NCI-H187 treated with DMSO at 0.1 percent for 48 hours (cell line): Measurements from ENCODE around the gene PRKCSH.
"Not testable (repeated sequence)": the region's sequence is repeated elsewhere in the genome, so short reads cannot be mapped to it uniquely, and the experiment has no call there.

Source experiments
- DNase-seq: peaks from one replicate; lab custom pipeline; 2025; lab: John Stamatoyannopoulos, UW

Gene PRKCSH

DNA sequence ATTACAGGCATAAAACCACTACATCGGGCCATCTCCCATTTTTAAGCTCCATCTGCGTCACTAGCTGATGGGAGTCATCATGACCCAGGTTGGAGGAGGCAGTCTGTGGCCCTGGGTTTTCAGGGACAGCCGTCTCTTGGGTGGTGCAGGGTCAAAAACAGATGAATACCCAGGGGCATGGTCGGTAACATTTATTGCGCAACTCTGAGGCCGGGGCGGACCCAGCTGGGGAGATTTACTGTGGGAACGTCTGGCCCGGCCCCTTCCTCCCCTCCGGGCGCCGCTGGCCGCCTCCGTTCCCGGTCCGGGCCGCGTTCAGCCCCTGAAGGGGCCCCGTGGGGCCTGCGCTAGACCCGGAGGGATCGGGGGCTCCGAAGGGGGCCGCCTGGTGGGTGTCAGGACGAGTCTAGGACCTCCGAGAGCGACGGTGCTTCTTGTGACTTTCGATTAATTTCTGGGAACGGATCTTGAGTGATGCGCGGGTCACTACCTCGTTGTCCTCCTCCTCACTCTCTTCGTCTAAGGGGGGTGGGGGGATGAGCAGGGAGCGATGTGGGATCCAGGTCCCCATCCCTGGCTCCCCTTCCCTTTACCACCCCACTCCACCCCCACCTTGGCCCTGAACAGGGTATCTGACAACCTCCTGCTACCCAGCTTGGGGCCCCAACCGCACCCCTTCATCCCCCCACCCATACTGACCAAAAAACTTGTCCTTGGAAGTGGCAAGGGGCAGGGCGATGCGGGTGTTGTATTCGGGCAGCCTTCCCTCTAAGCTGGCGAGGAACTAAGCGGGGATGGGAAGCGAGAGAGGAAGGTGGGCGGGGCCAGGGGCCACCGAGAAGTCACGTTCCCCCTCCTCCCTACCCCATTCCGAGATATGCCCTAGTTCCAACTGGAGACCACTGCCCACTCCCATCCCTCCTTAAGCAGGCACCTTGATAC, 14.7 kb upstream of the PRKCSH start:
- DNase-seq, result no peak

DNA sequence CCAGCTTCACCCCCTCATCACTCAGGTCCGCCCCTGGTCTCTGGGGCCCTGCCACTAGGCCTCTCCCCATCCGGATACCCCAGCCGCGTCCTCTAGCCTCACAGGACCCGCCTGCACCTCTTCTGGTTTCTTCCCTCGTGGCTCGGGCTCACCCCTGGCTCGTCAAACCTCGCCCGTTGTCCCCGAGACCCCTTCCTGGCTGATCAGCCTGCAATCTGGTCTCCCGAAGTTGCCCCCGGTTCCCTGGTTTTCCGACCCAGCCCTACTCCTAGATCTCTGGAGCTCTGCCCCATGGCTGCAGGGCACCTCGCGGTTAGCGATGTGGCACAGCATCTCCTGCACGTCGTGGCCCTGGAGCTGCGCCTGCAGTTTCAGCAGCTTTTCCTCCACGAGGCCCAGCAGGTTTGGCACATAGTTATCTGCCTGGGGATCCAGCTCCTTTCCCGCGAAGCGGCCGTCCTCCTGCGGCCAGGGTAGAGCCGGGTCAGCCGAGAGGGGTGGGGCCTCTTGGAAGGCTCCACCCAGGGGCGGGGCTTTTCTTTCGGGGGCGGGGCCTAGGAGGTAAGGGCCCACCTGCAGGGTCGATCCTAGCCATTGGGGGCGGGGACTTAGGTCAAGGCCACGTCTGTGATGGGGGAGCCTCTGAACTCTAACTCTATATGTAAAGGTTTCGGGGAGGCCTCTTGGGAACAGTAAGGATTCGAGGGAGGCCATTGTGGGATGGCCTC, 13.9 kb upstream of the PRKCSH start:
- no peak for DNase-seq

DNA sequence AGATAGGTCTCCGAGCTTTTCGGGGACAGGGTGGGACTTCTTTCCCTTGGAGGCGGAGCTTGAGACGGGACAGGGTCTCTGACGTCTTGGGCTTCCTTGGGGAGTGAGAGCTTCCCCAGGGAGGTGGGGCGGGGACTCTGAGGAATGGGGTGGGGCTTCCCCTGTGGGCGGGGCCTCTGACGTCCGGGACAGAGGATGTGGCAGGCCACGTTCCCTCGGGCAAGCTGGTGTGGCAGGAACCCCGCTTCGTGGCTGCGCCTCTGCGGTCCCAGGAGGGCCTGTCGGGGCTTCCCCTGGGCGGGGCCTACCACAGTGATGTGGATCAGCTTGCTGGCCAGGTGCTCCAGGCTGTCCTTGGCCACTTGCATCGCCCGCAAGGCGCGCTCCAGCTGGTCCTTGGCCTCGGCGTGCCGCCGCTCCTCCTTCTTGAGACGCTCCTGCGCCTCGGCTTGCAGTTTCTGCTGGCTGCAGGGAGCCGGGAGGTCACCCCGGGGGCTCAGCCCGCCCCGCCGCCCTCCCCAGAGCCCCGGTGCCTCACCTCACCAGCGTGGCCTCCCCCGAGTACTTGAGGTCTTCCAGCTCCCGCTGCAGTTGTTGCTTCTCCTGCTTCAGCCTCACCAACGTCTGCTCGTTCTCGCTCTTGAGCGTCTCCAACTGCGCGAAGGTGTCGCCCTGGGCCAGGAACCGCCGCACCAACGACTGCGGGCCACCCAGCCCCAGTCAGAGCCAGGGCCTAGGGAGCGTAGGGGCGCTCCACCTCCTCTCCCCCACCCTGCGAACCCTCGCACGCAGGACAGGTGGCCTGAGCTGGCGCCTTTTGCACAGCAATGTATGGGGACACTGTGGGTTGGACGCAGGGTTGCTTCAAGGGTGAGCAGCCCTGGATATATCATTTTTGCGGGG, 13.0 kb upstream of the PRKCSH start:
- no peak for DNase-seq

DNA sequence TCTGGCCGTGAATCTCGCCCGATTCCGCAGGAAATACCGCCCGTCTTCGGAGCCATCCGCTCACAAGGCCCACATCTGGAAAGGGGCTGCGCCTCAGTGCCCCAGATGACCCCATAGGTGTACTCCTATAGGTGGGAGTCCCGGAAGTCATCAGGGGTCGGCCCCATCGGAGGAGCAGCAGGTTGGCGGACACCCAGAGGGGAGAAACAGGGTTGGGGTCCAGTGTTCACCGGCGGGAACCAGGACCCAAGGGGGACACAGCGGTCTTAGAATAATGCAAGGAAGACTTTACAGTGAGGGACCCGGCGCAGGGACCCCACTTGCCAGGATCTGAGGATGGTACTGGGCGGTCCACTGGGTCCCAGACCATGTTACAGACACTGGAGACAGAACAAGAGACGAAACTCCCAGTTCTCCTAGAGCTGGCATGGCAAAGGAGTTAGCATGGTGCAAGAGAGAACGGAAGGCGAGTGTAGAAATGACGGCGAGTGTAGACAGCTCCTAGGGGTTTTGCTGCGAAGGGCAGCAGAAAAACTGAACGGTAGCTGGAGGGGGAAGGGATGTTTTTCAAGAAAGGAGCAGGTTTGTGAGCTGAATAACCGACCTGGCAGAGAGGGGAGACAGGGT, 12.2 kb upstream of the PRKCSH start:
- no peak for DNase-seq

DNA sequence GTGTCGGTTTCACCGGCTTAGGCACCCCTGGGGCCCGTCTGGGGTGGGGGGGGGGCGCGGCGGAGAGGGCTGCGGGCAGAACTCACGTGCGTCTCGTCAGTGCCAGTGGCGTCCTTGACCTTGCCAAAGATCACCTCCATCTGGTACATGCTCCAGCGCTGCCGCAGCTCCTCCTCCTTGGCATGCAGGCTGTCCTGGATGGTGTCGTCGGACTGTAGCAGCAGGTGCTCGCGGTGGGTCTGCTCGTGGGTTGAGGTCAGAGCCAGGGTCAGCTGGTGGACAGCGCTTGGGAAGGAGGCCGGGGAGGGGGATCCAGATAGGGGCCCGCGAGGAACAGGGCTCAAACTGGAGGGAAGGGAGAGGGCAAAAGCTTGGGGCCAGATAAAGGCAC, 11.6 kb upstream of the PRKCSH start:
- DNase-seq, result no peak

DNA sequence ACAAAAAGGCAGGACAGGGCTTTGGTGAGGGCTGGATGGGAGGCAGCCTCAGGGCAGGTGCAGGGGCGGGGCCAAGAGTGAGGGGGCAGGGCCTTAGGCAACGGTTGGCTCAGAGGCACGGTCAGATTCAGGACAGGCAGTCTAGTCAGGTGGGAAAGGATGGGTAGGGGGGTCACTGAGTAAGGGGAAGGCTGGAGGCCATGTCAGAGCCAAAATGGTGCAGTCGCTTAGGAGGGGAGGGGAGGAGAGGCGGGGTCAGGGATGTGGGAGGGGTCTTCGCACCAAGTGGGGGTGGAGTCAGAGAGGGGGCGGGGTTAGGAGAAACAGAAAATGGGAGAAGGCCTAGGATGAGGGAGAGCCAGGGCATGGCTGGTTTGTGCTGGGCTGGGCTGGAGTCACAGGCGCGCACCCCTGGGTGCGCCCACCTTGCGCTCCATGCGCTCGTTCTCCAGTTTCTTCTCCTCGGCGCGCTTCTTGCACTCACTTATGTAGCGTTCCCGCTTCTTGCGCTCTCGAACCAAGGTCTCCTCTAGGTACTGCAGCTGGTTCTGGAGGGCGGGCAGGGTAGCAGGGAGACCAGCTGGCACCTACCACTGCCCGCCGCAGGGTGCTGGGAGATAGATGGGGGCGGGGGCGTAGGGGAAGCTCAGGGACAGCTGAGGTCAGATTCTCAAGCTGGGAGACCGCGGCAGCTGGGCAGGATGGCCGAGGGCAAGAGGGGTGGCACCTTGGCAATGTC, 9.5 kb upstream of the PRKCSH start:
- no peak for DNase-seq

DNA sequence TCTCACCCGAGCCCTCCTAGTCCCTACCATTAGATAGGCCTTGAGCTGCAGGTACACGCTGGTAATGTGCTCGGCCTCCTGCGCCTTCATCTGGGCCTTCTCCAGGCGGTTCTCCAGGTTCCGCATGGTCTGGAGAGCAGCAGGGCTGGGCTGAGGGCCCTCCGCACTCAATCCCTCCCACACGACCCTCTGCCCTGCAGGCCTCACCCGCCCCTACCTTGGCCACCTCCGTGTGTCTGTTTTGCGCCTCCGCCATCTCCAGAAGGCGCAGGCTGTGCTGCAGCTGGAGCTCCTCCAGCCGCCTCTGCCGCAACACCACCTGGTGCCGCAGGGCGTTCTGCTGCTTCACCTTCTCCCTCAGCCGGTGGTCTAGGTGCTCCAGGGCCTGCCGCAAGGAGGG, 8.8 kb upstream of the PRKCSH start:
- DNase-seq, result no peak

DNA sequence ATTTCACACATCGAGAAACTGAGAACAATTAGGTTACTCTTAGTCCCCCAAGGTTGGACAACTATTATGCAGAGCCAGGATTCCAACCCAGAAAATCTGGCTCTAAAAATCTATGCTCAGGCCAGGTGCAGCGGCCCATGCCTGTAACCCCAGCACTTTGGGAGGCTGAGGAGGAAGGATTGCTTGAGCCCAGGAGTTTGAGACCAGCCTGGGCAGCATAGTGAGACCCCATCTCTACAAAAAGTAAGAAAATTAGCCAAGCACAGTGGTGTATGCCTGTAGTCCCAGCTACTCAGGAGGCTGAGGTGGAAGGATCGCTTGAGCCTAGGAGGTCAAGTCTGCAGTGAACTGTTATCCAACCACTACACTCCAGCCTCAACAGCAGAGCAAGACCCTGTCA, 1.9 kb upstream of the PRKCSH start:
- not testable (repeated sequence) for DNase-seq

DNA sequence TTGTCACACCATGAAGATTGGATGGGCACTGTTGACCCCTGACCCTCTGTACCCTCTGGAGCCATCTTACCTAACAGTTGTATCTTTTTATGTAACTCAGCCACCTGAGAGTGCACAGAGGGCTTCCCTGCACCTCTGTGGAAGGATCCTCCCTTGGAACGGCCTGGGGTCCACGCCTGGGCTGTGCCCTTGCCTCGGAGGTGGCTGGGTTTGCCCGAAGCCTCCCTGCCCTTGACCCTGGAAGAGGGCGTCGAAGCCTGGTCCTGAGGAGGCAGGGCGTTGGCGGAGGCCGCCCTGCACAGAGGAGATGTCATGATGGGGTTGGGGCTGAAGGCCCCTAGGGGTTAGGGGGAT, 755 bp upstream of the PRKCSH start:
- DNase-seq, result no peak

DNA sequence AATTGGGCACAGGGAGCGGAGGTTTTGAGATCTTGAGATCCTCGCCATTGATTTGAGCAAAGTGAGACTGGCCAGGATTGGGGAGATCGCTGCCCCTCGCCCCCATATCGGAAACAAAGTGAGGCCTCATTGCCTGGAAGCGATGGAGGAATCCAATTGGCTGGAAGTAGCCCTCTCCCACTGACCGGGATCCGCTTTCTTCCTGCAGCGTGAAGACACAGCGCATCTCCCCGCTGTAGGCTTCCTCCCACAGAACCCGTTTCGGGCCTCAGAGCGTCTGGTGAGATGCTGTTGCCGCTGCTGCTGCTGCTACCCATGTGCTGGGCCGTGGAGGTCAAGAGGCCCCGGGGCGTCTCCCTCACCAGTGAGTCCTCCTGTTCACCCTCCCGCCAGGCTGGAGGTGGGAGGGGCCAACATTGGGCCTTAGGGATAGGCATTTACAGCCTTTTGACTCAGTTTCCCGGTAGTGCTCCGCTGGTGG, 438 bp downstream of the PRKCSH start:
- no peak for DNase-seq

DNA sequence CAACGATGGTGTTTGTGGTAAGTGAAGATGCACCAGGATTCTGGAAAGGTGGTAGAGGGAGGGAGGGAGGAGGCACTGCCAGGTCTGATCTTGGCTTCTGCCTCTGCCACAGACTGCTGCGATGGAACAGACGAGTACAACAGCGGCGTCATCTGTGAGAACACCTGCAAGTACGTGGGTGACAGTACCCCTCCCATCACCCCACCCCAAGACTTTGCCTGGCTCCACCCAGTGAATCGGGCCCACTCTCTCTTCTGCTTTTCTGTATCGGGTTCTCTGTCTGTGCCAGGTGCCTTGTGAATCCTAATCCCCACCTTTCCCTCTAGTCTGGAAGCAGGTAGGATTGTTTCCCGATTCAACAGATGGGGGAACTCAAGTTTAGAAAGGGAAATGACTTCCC, 2.5 kb downstream of the PRKCSH start:
- DNase-seq, result no peak

DNA sequence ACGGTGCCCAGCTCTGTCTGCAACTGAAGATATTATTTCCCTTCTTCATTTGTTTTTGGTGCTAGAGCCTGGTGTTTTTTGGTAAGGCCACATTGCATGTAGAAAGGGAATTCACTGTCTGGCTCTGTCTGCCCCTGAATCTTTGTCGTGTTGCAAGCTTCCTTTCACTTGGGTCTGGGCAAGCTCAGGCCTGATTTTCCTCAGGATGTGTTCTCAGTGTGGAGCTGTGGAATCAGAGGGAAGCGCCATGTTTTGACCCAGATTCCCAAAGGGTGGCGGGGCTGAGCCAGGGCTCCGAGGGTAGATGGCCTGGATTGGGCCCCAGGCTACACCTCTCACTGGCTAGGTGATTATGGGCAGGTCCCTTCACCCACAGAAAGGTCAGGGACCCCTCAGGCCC, 8.6 kb downstream of the PRKCSH start:
- no peak for DNase-seq

DNA sequence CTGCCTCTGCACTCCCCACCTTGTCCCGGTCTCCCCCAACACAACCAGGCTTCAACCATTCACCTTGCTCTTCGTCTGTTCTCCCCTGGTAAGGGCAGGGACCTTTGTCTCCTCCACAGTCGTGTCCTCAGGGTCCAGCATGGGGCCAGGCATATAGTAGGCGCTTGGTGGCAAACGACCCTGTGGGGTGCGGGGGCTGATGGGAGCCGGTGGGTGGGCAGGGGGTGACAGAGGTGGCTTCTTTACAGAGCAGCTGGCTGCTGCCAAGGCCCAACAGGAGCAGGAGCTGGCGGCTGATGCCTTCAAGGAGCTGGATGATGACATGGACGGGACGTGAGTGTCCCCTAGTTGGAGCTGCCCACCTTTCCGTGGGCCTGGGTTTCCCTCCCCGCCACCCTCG, 9.7 kb downstream of the PRKCSH start:
- no peak for DNase-seq

DNA sequence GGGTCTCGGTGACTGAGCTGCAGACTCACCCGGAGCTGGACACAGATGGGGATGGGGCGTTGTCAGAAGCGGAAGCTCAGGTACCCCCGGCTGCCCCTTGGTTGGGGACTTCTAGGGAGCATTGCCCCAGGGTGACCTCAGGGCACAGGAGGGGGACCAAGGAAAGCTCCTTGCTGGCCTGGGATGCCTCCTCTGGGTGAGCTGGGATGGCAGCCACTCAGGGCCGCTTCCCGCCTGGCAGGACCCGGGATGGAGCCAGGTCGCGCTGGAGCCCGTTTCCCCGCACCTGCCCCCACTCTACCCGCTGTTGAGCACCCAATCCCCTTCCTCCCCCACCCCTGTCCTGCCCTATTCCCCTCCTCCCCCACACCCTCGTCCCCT, 10.8 kb downstream of the PRKCSH start:
- DNase-seq, result no peak

DNA sequence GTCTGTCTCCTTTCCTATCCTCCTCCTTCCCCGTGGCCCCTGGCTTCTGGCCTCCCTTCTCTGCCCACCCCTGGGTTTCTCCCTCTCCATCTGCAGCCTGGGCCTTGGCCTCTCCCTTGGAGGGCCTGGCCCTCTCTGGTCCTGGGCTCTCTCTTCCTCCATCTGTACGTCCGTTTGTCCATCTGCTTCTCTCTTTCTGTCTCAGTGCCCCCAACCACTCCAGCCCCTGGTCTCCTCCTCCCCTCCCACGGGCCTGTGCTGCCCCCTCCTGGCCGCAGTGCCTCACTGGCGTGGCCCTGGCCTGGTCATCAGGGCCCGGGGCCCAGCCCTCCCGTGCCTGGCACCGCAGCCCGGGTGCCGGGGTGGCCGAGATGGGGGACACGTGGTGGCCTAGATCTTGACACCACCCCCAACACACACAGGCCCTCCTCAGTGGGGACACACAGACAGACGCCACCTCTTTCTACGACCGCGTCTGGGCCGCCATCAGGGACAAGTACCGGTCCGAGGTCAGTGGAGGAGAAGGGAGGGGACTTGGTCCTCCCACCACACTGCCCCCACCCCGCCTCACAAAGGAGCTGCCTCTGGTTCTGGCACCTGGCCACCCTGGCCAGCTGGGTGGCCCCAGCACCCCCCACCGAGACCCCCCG, 11.3 kb downstream of the PRKCSH start:
- DNase-seq, result no peak

DNA sequence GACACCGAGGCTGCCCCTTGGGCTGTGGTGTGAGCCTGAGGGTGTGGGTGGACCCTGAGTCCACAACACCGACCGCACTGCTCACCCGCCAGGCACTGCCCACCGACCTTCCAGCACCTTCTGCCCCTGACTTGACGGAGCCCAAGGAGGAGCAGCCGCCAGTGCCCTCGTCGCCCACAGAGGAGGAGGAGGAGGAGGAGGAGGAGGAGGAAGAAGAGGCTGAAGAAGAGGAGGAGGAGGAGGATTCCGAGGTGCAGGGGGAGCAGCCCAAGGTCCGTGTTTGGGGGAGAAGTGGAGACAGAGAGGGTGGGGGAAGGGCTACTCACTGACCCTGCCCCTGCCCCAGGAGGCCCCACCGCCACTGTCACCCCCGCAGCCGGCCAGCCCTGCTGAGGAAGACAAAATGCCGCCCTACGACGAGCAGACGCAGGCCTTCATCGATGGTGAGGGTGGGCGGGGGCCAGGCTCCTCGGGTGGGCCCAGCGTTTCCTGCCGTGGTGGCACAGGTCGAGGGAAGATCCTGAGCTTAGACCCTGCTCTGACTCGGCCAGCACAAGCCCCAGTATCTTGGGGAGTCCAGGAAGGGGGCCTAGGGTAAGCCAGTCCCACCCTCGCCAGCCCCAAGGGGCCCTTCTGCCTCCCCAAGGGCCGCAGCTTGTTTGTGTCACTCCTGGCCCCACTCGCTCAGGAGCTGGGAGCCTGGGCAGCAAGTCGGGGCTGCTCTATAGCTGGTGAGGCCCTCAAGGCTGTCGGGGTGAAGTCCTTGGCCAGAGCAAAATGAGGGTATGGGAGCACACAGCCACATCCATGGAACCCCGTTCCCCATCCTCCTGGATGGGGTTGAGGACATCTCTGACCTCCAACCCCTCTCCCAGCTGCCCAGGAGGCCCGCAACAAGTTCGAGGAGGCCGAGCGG, 12.2 kb downstream of the PRKCSH start:
- DNase-seq, result no peak

DNA sequence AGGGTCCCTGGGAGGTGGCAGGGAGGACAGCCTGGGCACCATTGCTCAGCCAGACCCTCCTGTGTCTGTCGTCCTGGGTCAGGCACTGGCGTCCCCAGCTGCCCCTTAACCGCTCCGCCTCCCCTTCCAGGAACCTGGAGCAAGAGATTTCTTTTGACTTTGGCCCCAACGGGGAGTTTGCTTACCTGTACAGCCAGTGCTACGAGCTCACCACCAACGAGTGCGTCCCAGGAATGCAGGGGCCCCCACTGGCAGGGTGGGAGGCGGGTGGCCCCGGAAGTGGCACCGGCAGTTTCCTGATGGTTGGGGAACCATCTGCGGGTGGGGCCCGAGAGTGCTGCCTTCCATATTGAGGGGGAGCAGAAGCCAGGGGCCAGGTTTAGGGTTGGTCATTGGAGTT, 13.0 kb downstream of the PRKCSH start:
- DNase-seq, result no peak

DNA sequence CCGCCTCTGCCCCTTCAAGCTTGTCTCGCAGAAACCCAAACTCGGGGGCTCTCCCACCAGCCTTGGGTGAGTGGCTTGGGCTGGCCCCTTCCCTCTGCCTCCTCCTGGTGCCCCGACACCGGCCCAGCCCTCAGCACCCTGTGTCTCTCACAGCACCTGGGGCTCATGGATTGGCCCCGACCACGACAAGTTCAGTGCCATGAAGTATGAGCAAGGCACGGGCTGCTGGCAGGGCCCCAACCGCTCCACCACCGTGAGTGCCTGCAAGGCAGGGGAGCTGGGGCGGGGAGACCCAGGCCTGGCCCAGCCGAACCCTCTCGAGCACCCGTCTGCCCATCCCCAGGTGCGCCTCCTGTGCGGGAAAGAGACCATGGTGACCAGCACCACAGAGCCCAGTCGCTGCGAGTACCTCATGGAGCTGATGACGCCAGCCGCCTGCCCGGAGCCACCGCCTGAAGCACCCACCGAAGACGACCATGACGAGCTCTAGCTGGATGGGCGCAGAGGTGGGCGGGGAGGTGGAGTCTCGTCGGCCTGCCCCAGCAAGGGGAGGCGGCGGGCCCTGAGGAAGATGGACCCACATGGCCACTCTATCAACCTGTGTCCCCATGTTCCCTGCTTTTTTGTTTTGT, 13.6 kb downstream of the PRKCSH start:
- DNase-seq, result no peak
